HepG2 (cell line): ENCODE data around the gene TEDC1. TPM values are rescaled to one million over a fixed set of nuclear protein-coding genes. Genes with fewer than 3 reads are reported as not detected.

Experiments
- BRCA1 ChIP-seq: sonication (generic); formaldehyde crosslinking; IDR thresholded peaks from 2 replicates; pipeline ENCODE4 v1.4.0; 2020; ENCODE audit warnings: missing genetic modification reagents
- CC2D1A ChIP-seq: sonication (generic); formaldehyde crosslinking; IDR thresholded peaks from 2 replicates; pipeline ENCODE4 v1.8.1; 2023; ENCODE audit warnings: mild to moderate bottlenecking, missing genetic modification reagents
- EEA1 ChIP-seq: sonication (generic); formaldehyde crosslinking; IDR thresholded peaks from 2 replicates; pipeline ENCODE4 v1.5.1; 2020; ENCODE audit warnings: mild to moderate bottlenecking, missing genetic modification reagents, borderline replicate concordance
- FOSL2 ChIP-seq: sonication (generic); formaldehyde crosslinking; IDR thresholded peaks from 2 replicates; pipeline ENCODE4 v1.4.0; 2020; ENCODE audit warnings: missing genetic modification reagents
- HMGXB3 ChIP-seq: sonication (generic); formaldehyde crosslinking; IDR thresholded peaks from 2 replicates; pipeline ENCODE4 v1.4.0; 2020; ENCODE audit warnings: missing genetic modification reagents, borderline replicate concordance
- KDM4B ChIP-seq: sonication (generic); formaldehyde crosslinking; IDR thresholded peaks from 2 replicates; pipeline ENCODE4 v1.4.0; 2020; ENCODE audit warnings: missing genetic modification reagents
- NR1H2 ChIP-seq: sonication (generic); formaldehyde crosslinking; IDR thresholded peaks from 2 replicates; pipeline ENCODE4 v1.8.1; 2022; ENCODE audit warnings: low read depth, missing genetic modification reagents, borderline replicate concordance
- RCOR2 ChIP-seq: IDR thresholded peaks from 2 replicates; pipeline ENCODE4 v1.6.1; 2016; ENCODE audit warnings: missing biosample characterization, missing genetic modification reagents
- REL ChIP-seq: sonication (generic); formaldehyde crosslinking; conservative IDR thresholded peaks from 2 replicates; pipeline ENCODE4 v1.8.0; 2022; ENCODE audit warnings: mild to moderate bottlenecking, missing genetic modification reagents, moderate library complexity
- SMAD1 ChIP-seq: sonication (generic); formaldehyde crosslinking; IDR thresholded peaks from 2 replicates; pipeline ENCODE4 v1.4.0; 2020; ENCODE audit warnings: missing genetic modification reagents, low read depth, mild to moderate bottlenecking, borderline replicate concordance
- TOE1 ChIP-seq: sonication (generic); formaldehyde crosslinking; IDR thresholded peaks from 2 replicates; pipeline ENCODE4 v1.4.0; 2020; ENCODE audit warnings: mild to moderate bottlenecking, missing genetic modification reagents
- TOPORS ChIP-seq: sonication (generic); formaldehyde crosslinking; IDR thresholded peaks from 2 replicates; pipeline ENCODE4 v1.8.0; 2023; ENCODE audit warnings: mild to moderate bottlenecking, missing genetic modification reagents
- USF2 ChIP-seq, 2 experiments: sonication (generic) in 1 of 2; formaldehyde crosslinking in 1 of 2; IDR thresholded peaks; 2 replicates each; pipeline versions ENCODE4 v1.5.1 to v1.6.1; 2011 to 2020; ENCODE audit warnings: borderline replicate concordance in 1 of 2, low read depth in 1 of 2, low read length in 1 of 2, mild to moderate bottlenecking in 1 of 2, missing genetic modification reagents in 1 of 2, moderate library complexity in 1 of 2
- ZFP41 ChIP-seq: sonication (generic); formaldehyde crosslinking; IDR thresholded peaks from 2 replicates; pipeline ENCODE4 v1.4.0; 2020; ENCODE audit warnings: mild to moderate bottlenecking, missing genetic modification reagents, borderline replicate concordance
- ZNF253 ChIP-seq: sonication (generic); formaldehyde crosslinking; IDR thresholded peaks from 2 replicates; pipeline ENCODE4 v1.8.0; 2022; ENCODE audit warnings: mild to moderate bottlenecking, missing genetic modification reagents, borderline replicate concordance
- ZNF280B ChIP-seq: sonication (generic); formaldehyde crosslinking; IDR thresholded peaks from 2 replicates; pipeline ENCODE4 v1.5.0; 2020; ENCODE audit warnings: missing genetic modification reagents, mild to moderate bottlenecking, borderline replicate concordance
- ZNF800 ChIP-seq: sonication (generic); formaldehyde crosslinking; IDR thresholded peaks from 2 replicates; pipeline ENCODE4 v1.4.0; 2020; ENCODE audit warnings: missing genetic modification reagents
- ZSCAN12 ChIP-seq: sonication (generic); formaldehyde crosslinking; IDR thresholded peaks from 2 replicates; pipeline ENCODE4 v1.9.0; 2021; ENCODE audit warnings: mild to moderate bottlenecking, missing genetic modification reagents
- polyA plus RNA-seq, 8 experiments: library from polyadenylated mRNA; depleted of rRNA in 3 of 8; stranded (reverse) in 7 of 8; unstranded in 1 of 8; fragments of >200 nt; fragmentation: Illumina TruSeq in 4 of 8; extraction: Trizol in 4 of 8; gene quantifications; 2 replicates each; pipeline versions ENCODE4 v1.2.1 to v1.2.3, GENCODE V29; 2011 to 2016; ENCODE audit warnings: low read depth in 4 of 8, missing spikeins in 1 of 8, mixed read lengths in 1 of 8; ENCODE audit not compliant: insufficient read depth in 1 of 8
- total RNA-seq, 5 experiments: library from RNA; depleted of rRNA; stranded (reverse); fragments of >200 nt; fragmentation: Illumina TruSeq; extraction: Trizol; gene quantifications; 2 replicates each; pipeline ENCODE4 v1.2.3, GENCODE V29; 2016; ENCODE audit warnings: low read depth in 1 of 5

The TEDC1 gene
- total and polyA plus RNA-seq, 2 of the 13 experiments (the other 11 are each of a cell fraction or from before 2014, with no cell fraction given): 5.7 to 27.4 TPM

- TF ChIP-seq ZFP41 (CRISPR knock-in tag) (peak; percentile 62; the same call in 1 of the 2 replicates), ZNF253 (CRISPR knock-in tag) (no peak), KDM4B (CRISPR knock-in tag) (peak; percentile 81; the same call in 1 of the 2 replicates), ZNF280B (CRISPR knock-in tag) (peak; percentile 22; the same call in 1 of the 2 replicates), RCOR2 (CRISPR knock-in tag) (no peak), EEA1 (no peak), HMGXB3 (CRISPR knock-in tag) (no peak), FOSL2 (CRISPR knock-in tag) (no peak; the same call in 1 of the 2 replicates), ZNF800 (CRISPR knock-in tag) (0 out of 2 replicates have a peak, but pooled peaks have one; percentile 50), TOPORS (CRISPR knock-in tag) (peak; percentile 61), BRCA1 (CRISPR knock-in tag) (0 out of 2 replicates have a peak, but pooled peaks have one; percentile 14), CC2D1A (no peak), NR1H2 (CRISPR knock-in tag) (no peak), REL (CRISPR knock-in tag) (peak; percentile 11; the same call in 1 of the 2 replicates), SMAD1 (CRISPR knock-in tag) (no peak; the same call in 1 of the 2 replicates), TOE1 (CRISPR knock-in tag) (peak; percentile 27; the same call in 1 of the 2 replicates), USF2 (IDR thresholded peaks at IDR 0.05; ENCODE audit: low read depth, low read length) (no peak), USF2 (CRISPR knock-in tag; IDR thresholded peaks at IDR 0.05; ENCODE audit: borderline replicate concordance) (0 out of 2 replicates have a peak, but pooled peaks have one; percentile 25), ZSCAN12 (CRISPR knock-in tag) (no peak)
Measured at GRCh38 chr14:105490572-105491365, at the start of gene TEDC1 (continued).
